ENCODE results near the gene PSD. TPM values are rescaled to one million over a fixed set of nuclear protein-coding genes. Genes with fewer than 3 reads are reported as not detected.
A peak's percentile ranks its signal among the peaks of the same experiment; 100 is the strongest.

The PSD gene
- total RNA-seq, 1 experiment from 2014 or later, result 0.29 TPM

GRCh38 chr10:102444851-102445250 is 26.3 kb upstream of the PSD start:
- no peak for DNase-seq (ENCODE audit: low read depth)

GRCh38 chr10:102438374-102438773 is 19.8 kb upstream of the PSD start:
- DNase-seq (ENCODE audit: low read depth), result no peak

GRCh38 chr10:102437515-102437914 is 18.9 kb upstream of the PSD start:
- DNase-seq (ENCODE audit: low read depth), result no peak

GRCh38 chr10:102436312-102436711 is 17.7 kb upstream of the PSD start:
- no peak for DNase-seq (ENCODE audit: low read depth)

- DNase-seq (ENCODE audit: low read depth), result no peak
These were observed 17.1 kb upstream of the PSD start for GRCh38 chr10:102435529-102436233.

- DNase-seq (ENCODE audit: low read depth), result no peak
These were observed 16.5 kb upstream of the PSD start for GRCh38 chr10:102435133-102435497.

- DNase-seq (ENCODE audit: low read depth), result no peak
These were observed 16.0 kb upstream of the PSD start for GRCh38 chr10:102434394-102435132.

- no peak for DNase-seq (ENCODE audit: low read depth)
These were observed 15.0 kb upstream of the PSD start for GRCh38 chr10:102433619-102434046.

- peak; percentile 95 for DNase-seq (ENCODE audit: low read depth)
These were observed 13.8 kb upstream of the PSD start, which contains the start of gene CUEDC2 for GRCh38 chr10:102432162-102432950. Gene CUEDC2, minus strand, starts transcription at chr10:102432574. Its CDS starts 7,386 bp downstream, at chr10:102425188.

GRCh38 chr10:102431452-102432124 is 13.0 kb upstream of the PSD start:
- no peak for DNase-seq (ENCODE audit: low read depth)

GRCh38 chr10:102429468-102429867 is 10.9 kb upstream of the PSD start:
- no peak for DNase-seq (ENCODE audit: low read depth)

GRCh38 chr10:102426803-102427287 is 8.3 kb upstream of the PSD start:
- DNase-seq (ENCODE audit: low read depth), result no peak

- DNase-seq (ENCODE audit: low read depth), result no peak
These were observed 6.9 kb upstream of the PSD start for GRCh38 chr10:102425444-102425843.

- no peak for DNase-seq (ENCODE audit: low read depth)
These were observed 6.3 kb upstream of the PSD start for GRCh38 chr10:102424916-102425315.

GRCh38 chr10:102424145-102424544 is 5.6 kb upstream of the PSD start:
- no peak for DNase-seq (ENCODE audit: low read depth)

- no peak for DNase-seq (ENCODE audit: low read depth)
These were observed 4.9 kb upstream of the PSD start for GRCh38 chr10:102423372-102423968.

- peak; percentile 54 for DNase-seq (ENCODE audit: low read depth)
These were observed 4.1 kb upstream of the PSD start for GRCh38 chr10:102422545-102423129.

- no peak for DNase-seq (ENCODE audit: low read depth)
These were observed 3.4 kb upstream of the PSD start for GRCh38 chr10:102421757-102422512.

GRCh38 chr10:102421507-102421756 is 2.8 kb upstream of the PSD start:
- DNase-seq (ENCODE audit: low read depth), result no peak

- peak; percentile 94 for DNase-seq (ENCODE audit: low read depth)
These were observed 2.3 kb upstream of the PSD start, which contains the start of gene FBXL15 for GRCh38 chr10:102420714-102421506. Gene FBXL15, plus strand, starts transcription at chr10:102420836. Its CDS starts 294 bp downstream, at chr10:102421130.

Measured in Daoy (cell line).